Measurements from ENCODE around the gene TRIP11.

The TRIP11 gene

GRCh38 chr14:91985521-91986255, 54.2 kb downstream of the TRIP11 start:
- TF ChIP-seq TCF12 (IDR thresholded peaks at IDR 0.05; ENCODE audit: low read depth) (no peak), CEBPB (IDR thresholded peaks at IDR 0.05) (no peak)

- no peak for TF ChIP-seq FOXM1 (IDR thresholded peaks at IDR 0.05; ENCODE audit: borderline replicate concordance, low read depth)
- TF ChIP-seq CEBPB (IDR thresholded peaks at IDR 0.05), result no peak
- TF ChIP-seq EGR1 (IDR thresholded peaks at IDR 0.05), result no peak
- no peak for TF ChIP-seq REST (IDR thresholded peaks at IDR 0.05; ENCODE audit: low read depth)
- no peak for TF ChIP-seq CREB1 (IDR thresholded peaks at IDR 0.05; ENCODE audit: low read depth)
- no peak for TF ChIP-seq MAX (IDR thresholded peaks at IDR 0.05)
- no peak for TF ChIP-seq USF1 (IDR thresholded peaks at IDR 0.05)
- no peak for TF ChIP-seq EP300 (IDR thresholded peaks at IDR 0.05; ENCODE audit: borderline replicate concordance)
- TF ChIP-seq ZBTB7A (IDR thresholded peaks at IDR 0.05; ENCODE audit: low read depth), result no peak
- TF ChIP-seq RAD21 (IDR thresholded peaks at IDR 0.05; ENCODE audit: low read depth), result no peak
- TF ChIP-seq TAF1 (IDR thresholded peaks at IDR 0.05; ENCODE audit: low read depth), result no peak
- no peak for TF ChIP-seq NFIC (IDR thresholded peaks at IDR 0.05)
- no peak for TF ChIP-seq YY1 (IDR thresholded peaks at IDR 0.05; ENCODE audit: low read depth)
- TF ChIP-seq TEAD4 (IDR thresholded peaks at IDR 0.05), result no peak
These were observed 54.9 kb downstream of the TRIP11 start for GRCh38 chr14:91985008-91985407.

- TF ChIP-seq FOXM1 (IDR thresholded peaks at IDR 0.05; ENCODE audit: borderline replicate concordance, low read depth), result no peak
- TF ChIP-seq USF1 (IDR thresholded peaks at IDR 0.05), result no peak
- TF ChIP-seq EGR1 (IDR thresholded peaks at IDR 0.05), result no peak
- TF ChIP-seq EP300 (IDR thresholded peaks at IDR 0.05; ENCODE audit: borderline replicate concordance), result no peak
- TF ChIP-seq CEBPB (IDR thresholded peaks at IDR 0.05), result no peak
- no peak for TF ChIP-seq TAF1 (IDR thresholded peaks at IDR 0.05; ENCODE audit: low read depth)
- TF ChIP-seq NFIC (IDR thresholded peaks at IDR 0.05), result no peak
- no peak for TF ChIP-seq MAX (IDR thresholded peaks at IDR 0.05)
- TF ChIP-seq ZBTB7A (IDR thresholded peaks at IDR 0.05; ENCODE audit: low read depth), result no peak
- no peak for TF ChIP-seq YY1 (IDR thresholded peaks at IDR 0.05; ENCODE audit: low read depth)
- TF ChIP-seq REST (IDR thresholded peaks at IDR 0.05; ENCODE audit: low read depth), result no peak
- TF ChIP-seq TEAD4 (IDR thresholded peaks at IDR 0.05), result no peak
These were observed 56.3 kb downstream of the TRIP11 start for GRCh38 chr14:91983588-91983987.

GRCh38 chr14:91980157-91980556, 59.7 kb downstream of the TRIP11 start:
- TF ChIP-seq TEAD4 (IDR thresholded peaks at IDR 0.05) (no peak), CEBPB (IDR thresholded peaks at IDR 0.05) (no peak)

- TF ChIP-seq YY1 (IDR thresholded peaks at IDR 0.05; ENCODE audit: low read depth) (no peak), RAD21 (IDR thresholded peaks at IDR 0.05; ENCODE audit: low read depth) (no peak), TEAD4 (IDR thresholded peaks at IDR 0.05) (no peak), MAX (IDR thresholded peaks at IDR 0.05) (no peak), ZBTB7A (IDR thresholded peaks at IDR 0.05; ENCODE audit: low read depth) (no peak)
These were observed 62.0 kb downstream of the TRIP11 start for GRCh38 chr14:91977884-91978283.

- no peak for TF ChIP-seq TAF1 (IDR thresholded peaks at IDR 0.05; ENCODE audit: low read depth)
- no peak for TF ChIP-seq MAX (IDR thresholded peaks at IDR 0.05)
- TF ChIP-seq EP300 (IDR thresholded peaks at IDR 0.05; ENCODE audit: borderline replicate concordance), result no peak
- no peak for TF ChIP-seq YY1 (IDR thresholded peaks at IDR 0.05; ENCODE audit: low read depth)
- TF ChIP-seq FOXM1 (IDR thresholded peaks at IDR 0.05; ENCODE audit: borderline replicate concordance, low read depth), result no peak
- TF ChIP-seq REST (IDR thresholded peaks at IDR 0.05; ENCODE audit: low read depth), result no peak
- TF ChIP-seq TEAD4 (IDR thresholded peaks at IDR 0.05), result no peak
- no peak for TF ChIP-seq TCF12 (IDR thresholded peaks at IDR 0.05; ENCODE audit: low read depth)
- TF ChIP-seq EGR1 (IDR thresholded peaks at IDR 0.05), result no peak
- TF ChIP-seq CEBPB (IDR thresholded peaks at IDR 0.05), result no peak
- no peak for TF ChIP-seq NFIC (IDR thresholded peaks at IDR 0.05)
- no peak for TF ChIP-seq RAD21 (IDR thresholded peaks at IDR 0.05; ENCODE audit: low read depth)
- TF ChIP-seq ZBTB7A (IDR thresholded peaks at IDR 0.05; ENCODE audit: low read depth), result no peak
These were observed 64.1 kb downstream of the TRIP11 start for GRCh38 chr14:91975763-91976162.

Data from Ishikawa (cell line).